ENCODE measurements around the gene DHCR24. TPM values are rescaled to one million over a fixed set of nuclear protein-coding genes. Genes with fewer than 3 reads are reported as not detected.

The DHCR24 gene
- total RNA-seq, 1 donor from 2014 or later: 258 TPM

- no peak for TF ChIP-seq CTCF (conservative IDR thresholded peaks at IDR 0.05; ENCODE audit: low read depth, low read length)
- no peak overlapping the region for H3K4me3 ChIP-seq (ENCODE audit: low read depth, low read length)
- no peak for DNase-seq (ENCODE audit: low read depth)
Measured at GRCh38 chr1:54826226-54826816, 60.7 kb downstream of the DHCR24 start.

GRCh38 chr1:54825696-54826095, 61.3 kb downstream of the DHCR24 start:
- H3K4me3 ChIP-seq (ENCODE audit: low read depth, low read length): no peak overlapping the region
- no peak for TF ChIP-seq CTCF (conservative IDR thresholded peaks at IDR 0.05; ENCODE audit: low read depth, low read length)
- DNase-seq (ENCODE audit: low read depth): no peak

- no peak for TF ChIP-seq CTCF (conservative IDR thresholded peaks at IDR 0.05; ENCODE audit: low read depth, low read length)
- H3K4me3 ChIP-seq (ENCODE audit: low read depth, low read length): no peak overlapping the region
- no peak for DNase-seq (ENCODE audit: low read depth)
Measured at GRCh38 chr1:54823670-54824069, 63.3 kb downstream of the DHCR24 start.

GRCh38 chr1:54819733-54820132, 67.3 kb downstream of the DHCR24 start:
- TF ChIP-seq CTCF (conservative IDR thresholded peaks at IDR 0.05; ENCODE audit: low read depth, low read length): no peak
- H3K4me3 ChIP-seq (ENCODE audit: low read depth, low read length): no peak overlapping the region
- no peak for DNase-seq (ENCODE audit: low read depth)

GRCh38 chr1:54819195-54819536, 67.8 kb downstream of the DHCR24 start:
- no peak for TF ChIP-seq CTCF (conservative IDR thresholded peaks at IDR 0.05; ENCODE audit: low read depth, low read length)
- no peak for DNase-seq (ENCODE audit: low read depth)
- H3K4me3 ChIP-seq (ENCODE audit: low read depth, low read length): no peak overlapping the region

GRCh38 chr1:54818461-54819194, 68.4 kb downstream of the DHCR24 start:
- no peak overlapping the region for H3K4me3 ChIP-seq (ENCODE audit: low read depth, low read length)
- no peak for DNase-seq (ENCODE audit: low read depth)
- TF ChIP-seq CTCF (conservative IDR thresholded peaks at IDR 0.05; ENCODE audit: low read depth, low read length): no peak

GRCh38 chr1:54816951-54817350, 70.0 kb downstream of the DHCR24 start:
- no peak for TF ChIP-seq CTCF (conservative IDR thresholded peaks at IDR 0.05; ENCODE audit: low read depth, low read length)
- DNase-seq (ENCODE audit: low read depth): no peak
- H3K4me3 ChIP-seq (ENCODE audit: low read depth, low read length): no peak overlapping the region
